Mononuclear cell (primary cell): Measurements from ENCODE around the gene RHOJ. TPM values are rescaled to one million over a fixed set of nuclear protein-coding genes. Genes with fewer than 3 reads are reported as not detected.
"Not testable (repeated sequence)": the region's sequence is repeated elsewhere in the genome, so short reads cannot be mapped to it uniquely, and the experiment has no call there.

Experiments used
- H3K27me3 ChIP-seq: 2 replicates; pipeline ENCODE4 v1.6.0; 2011; ENCODE audit warnings: low read length, control low read depth; ENCODE audit not compliant: insufficient read depth
- H3K4me1 ChIP-seq: 2 replicates; pipeline ENCODE4 v1.5.1; 2011; ENCODE audit warnings: mild to moderate bottlenecking, low read length, control low read depth; ENCODE audit not compliant: insufficient read depth
- H3K4me3 ChIP-seq: 2 replicates; pipeline ENCODE4 v1.5.1; 2011; ENCODE audit warnings: mild to moderate bottlenecking, low read length, moderate library complexity
- H3K9me3 ChIP-seq: 2 replicates; pipeline ENCODE4 v1.5.1; 2011; ENCODE audit warnings: low read depth, mild to moderate bottlenecking, control low read depth, low read length
- total RNA-seq: library from RNA; depleted of rRNA; stranded (reverse); fragments of >200 nt; gene quantifications from one replicate; pipeline ENCODE4 v1.2.3, GENCODE V29; 2012

Gene RHOJ
- total RNA-seq, 1 donor = 0.10 TPM

- no peaks in the 10 kb centered on the region for H3K9me3 ChIP-seq
- no peaks in the 10 kb centered on the region for H3K27me3 ChIP-seq
- H3K4me1 ChIP-seq = no peaks in the 10 kb centered on the region
- H3K4me3 ChIP-seq = no peak overlapping the region
These were observed 68.9 kb downstream of the RHOJ start for GRCh38 chr14:63273129-63273528.

GRCh38 chr14:63273717-63274655 is 69.7 kb downstream of the RHOJ start:
- no peaks in the 10 kb centered on the region for H3K27me3 ChIP-seq
- H3K4me3 ChIP-seq = no peak overlapping the region
- H3K4me1 ChIP-seq = no peaks in the 10 kb centered on the region
- no peaks in the 10 kb centered on the region for H3K9me3 ChIP-seq

GRCh38 chr14:63275611-63276010 is 71.4 kb downstream of the RHOJ start:
- Histone ChIP-seq H3K4me1 (no peaks in the 10 kb centered on the region), H3K4me3 (no peak overlapping the region), H3K27me3 (no peaks in the 10 kb centered on the region), H3K9me3 (no peaks in the 10 kb centered on the region)

- Histone ChIP-seq H3K9me3 (no peaks in the 10 kb centered on the region), H3K4me1 (no peaks in the 10 kb centered on the region), H3K27me3 (no peaks in the 10 kb centered on the region), H3K4me3 (no peak overlapping the region)
These were observed 71.8 kb downstream of the RHOJ start for GRCh38 chr14:63276016-63276415.

GRCh38 chr14:63276492-63277342 is 72.5 kb downstream of the RHOJ start:
- Histone ChIP-seq H3K27me3 (no peaks in the 10 kb centered on the region), H3K4me3 (no peak overlapping the region), H3K9me3 (no peaks in the 10 kb centered on the region), H3K4me1 (no peaks in the 10 kb centered on the region)

GRCh38 chr14:63277591-63278183 is 73.4 kb downstream of the RHOJ start:
- Histone ChIP-seq H3K4me1 (no peaks in the 10 kb centered on the region), H3K9me3 (no peaks in the 10 kb centered on the region), H3K27me3 (peaks cover 2% of the 10 kb centered on the region), H3K4me3 (no peak overlapping the region)

GRCh38 chr14:63279933-63280332 is 75.7 kb downstream of the RHOJ start:
- not testable (repeated sequence) for H3K4me3 ChIP-seq, H3K4me1 ChIP-seq, H3K9me3 ChIP-seq
- peaks cover 13% of the 10 kb centered on the region for H3K27me3 ChIP-seq

GRCh38 chr14:63282997-63283883 is 79.0 kb downstream of the RHOJ start:
- H3K4me3 ChIP-seq = no peak overlapping the region

GRCh38 chr14:63283884-63284248 is 79.6 kb downstream of the RHOJ start:
- Histone ChIP-seq H3K4me1 (no peaks in the 10 kb centered on the region), H3K9me3 (no peaks in the 10 kb centered on the region), H3K4me3 (no peak overlapping the region), H3K27me3 (peaks cover 20% of the 10 kb centered on the region)

More at GRCh38 chr14:63282997-63283883, 79.0 kb downstream of the RHOJ start:
- Histone ChIP-seq H3K27me3 (peaks cover 17% of the 10 kb centered on the region), H3K9me3 (no peaks in the 10 kb centered on the region), H3K4me1 (no peaks in the 10 kb centered on the region)

- Histone ChIP-seq H3K4me3 (no peak overlapping the region), H3K9me3 (no peaks in the 10 kb centered on the region), H3K4me1 (no peaks in the 10 kb centered on the region), H3K27me3 (peaks cover 23% of the 10 kb centered on the region)
These were observed 81.8 kb downstream of the RHOJ start for GRCh38 chr14:63286071-63286470.

GRCh38 chr14:63287666-63288483 is 83.6 kb downstream of the RHOJ start:
- Histone ChIP-seq H3K4me1 (no peaks in the 10 kb centered on the region), H3K4me3 (no peak overlapping the region), H3K9me3 (no peaks in the 10 kb centered on the region), H3K27me3 (peaks cover 20% of the 10 kb centered on the region)

- Histone ChIP-seq H3K27me3 (peaks cover 18% of the 10 kb centered on the region), H3K4me3 (no peak overlapping the region), H3K9me3 (no peaks in the 10 kb centered on the region), H3K4me1 (no peaks in the 10 kb centered on the region)
These were observed 84.6 kb downstream of the RHOJ start for GRCh38 chr14:63288853-63289252.

GRCh38 chr14:63290741-63291430 is 86.6 kb downstream of the RHOJ start:
- H3K4me1 ChIP-seq = no peaks in the 10 kb centered on the region
- no peak overlapping the region for H3K4me3 ChIP-seq
- H3K9me3 ChIP-seq = no peaks in the 10 kb centered on the region
- peaks cover 5% of the 10 kb centered on the region for H3K27me3 ChIP-seq
